Stomach (tissue), 4 donors: ENCODE results near the gene TBCD.

Source experiments
- CTCF ChIP-seq, 7 experiments: fragments of 450-650 bp in 4 of 7; fragments of 200-600 bp in 3 of 7; sonication (generic) in 3 of 7; IDR thresholded peaks; one replicate each; pipeline ENCODE4 v1.5.1; 2016 to 2019; ENCODE audit warnings: antibody characterized with exemption in 7 of 7, control low read depth in 2 of 7, mild to moderate bottlenecking in 1 of 7
- EP300 ChIP-seq: sonication (generic); formaldehyde crosslinking; IDR thresholded peaks from one replicate; pipeline ENCODE4 v1.6.1; 2017; ENCODE audit warnings: antibody characterized with exemption
- POLR2A ChIP-seq, 4 donors: fragments of 450-650 bp; IDR thresholded peaks; one replicate each; pipeline ENCODE4 v1.6.1; 2016; ENCODE audit warnings: antibody characterized with exemption in 4 of 4, control low read depth in 2 of 4, mild to moderate bottlenecking in 1 of 4, moderate library complexity in 1 of 4
- POLR2AphosphoS5 ChIP-seq, 3 donors: sonication (generic); formaldehyde crosslinking; IDR thresholded peaks; one replicate each; pipeline ENCODE4 v1.6.1; 2016; ENCODE audit warnings: antibody characterized with exemption in 3 of 3

- TF ChIP-seq CTCF (IDR thresholded peaks at IDR 0.05) (no peak), EP300 (no peak), POLR2A (IDR thresholded peaks at IDR 0.05) (no peak), POLR2AphosphoS5 (IDR thresholded peaks at IDR 0.05) (no peak)
Observed at GRCh38 chr17:82865274-82865673, 113.4 kb downstream of the TBCD start.
